ENCODE results near the gene KRTAP4-1. TPM values are rescaled to one million over a fixed set of nuclear protein-coding genes. Genes with fewer than 3 reads are reported as not detected.
"Not testable (repeated sequence)": the region's sequence is repeated elsewhere in the genome, so short reads cannot be mapped to it uniquely, and the experiment has no call there.

The KRTAP4-1 gene
- total RNA-seq, 1 experiment from 2014 or later: not detected

GRCh38 chr17:41176744-41177387, 7.8 kb downstream of the KRTAP4-1 start:
- DNase-seq (ENCODE audit: low read depth): no peak

GRCh38 chr17:41171886-41172285, 12.8 kb downstream of the KRTAP4-1 start:
- DNase-seq (ENCODE audit: low read depth): no peak

- DNase-seq (ENCODE audit: low read depth): no peak
These were observed 16.6 kb downstream of the KRTAP4-1 start, which contains the start of gene KRTAP4-3 for GRCh38 chr17:41168121-41168520. TSS of gene KRTAP4-3 (minus strand) at chr17:41168221. CDS start at chr17:41168172, 49 bp downstream.

- no peak for DNase-seq (ENCODE audit: low read depth)
These were observed 17.1 kb downstream of the KRTAP4-1 start for GRCh38 chr17:41167561-41167960.

- peak; percentile 42 for DNase-seq (ENCODE audit: low read depth)
These were observed 20.9 kb downstream of the KRTAP4-1 start for GRCh38 chr17:41163828-41164227.

- no peak for DNase-seq (ENCODE audit: low read depth)
These were observed 24.1 kb downstream of the KRTAP4-1 start, which contains the start of gene KRTAP4-4 for GRCh38 chr17:41160648-41161047. TSS of gene KRTAP4-4 (minus strand) at chr17:41160748. CDS start at chr17:41160691, 57 bp downstream.

GRCh38 chr17:41160190-41160589, 24.5 kb downstream of the KRTAP4-1 start:
- not testable (repeated sequence) for DNase-seq (ENCODE audit: low read depth)

GRCh38 chr17:41153856-41154255, 30.9 kb downstream of the KRTAP4-1 start:
- DNase-seq (ENCODE audit: low read depth): no peak

GRCh38 chr17:41151525-41151924, 33.2 kb downstream of the KRTAP4-1 start:
- DNase-seq (ENCODE audit: low read depth): no peak

GRCh38 chr17:41150026-41150425, 34.7 kb downstream of the KRTAP4-1 start:
- no peak for DNase-seq (ENCODE audit: low read depth)

- no peak for DNase-seq (ENCODE audit: low read depth)
These were observed 35.1 kb downstream of the KRTAP4-1 start, which contains the start of gene KRTAP4-5 for GRCh38 chr17:41149652-41149985. TSS of gene KRTAP4-5 (minus strand) at chr17:41149825. CDS start at chr17:41149767, 58 bp downstream.

- DNase-seq (ENCODE audit: low read depth): not testable (repeated sequence)
These were observed 35.6 kb downstream of the KRTAP4-1 start for GRCh38 chr17:41148971-41149651.

GRCh38 chr17:41147531-41148204, 37.0 kb downstream of the KRTAP4-1 start:
- no peak for DNase-seq (ENCODE audit: low read depth)

- DNase-seq (ENCODE audit: low read depth): no peak
These were observed 39.5 kb downstream of the KRTAP4-1 start for GRCh38 chr17:41145261-41145660.

GRCh38 chr17:41144846-41145245, 39.9 kb downstream of the KRTAP4-1 start:
- no peak for DNase-seq (ENCODE audit: low read depth)

GRCh38 chr17:41141361-41141760, 43.4 kb downstream of the KRTAP4-1 start:
- no peak for DNase-seq (ENCODE audit: low read depth)

GRCh38 chr17:41140360-41141131, 44.2 kb downstream of the KRTAP4-1 start, which contains the start of gene KRTAP4-6:
TSS of gene KRTAP4-6 (minus strand) at chr17:41140544. CDS start at chr17:41140487, 57 bp downstream.
- DNase-seq (ENCODE audit: low read depth): peak; percentile 97

GRCh38 chr17:41139865-41140264, 44.8 kb downstream of the KRTAP4-1 start:
- not testable (repeated sequence) for DNase-seq (ENCODE audit: low read depth)
